HL-60 (cell line): ENCODE results near the gene FYN.

Experiments
- GABPA ChIP-seq: IDR thresholded peaks from 2 replicates; pipeline ENCODE4 v1.6.1; 2012; ENCODE audit warnings: low read depth
- TF ChIP-seq, protein P1 (sequence below): IDR thresholded peaks from one replicate; pipeline ENCODE4 v1.5.1; 2011; ENCODE audit warnings: low read length, control low read depth, inconsistent platforms; ENCODE audit not compliant: insufficient read depth

DNA sequence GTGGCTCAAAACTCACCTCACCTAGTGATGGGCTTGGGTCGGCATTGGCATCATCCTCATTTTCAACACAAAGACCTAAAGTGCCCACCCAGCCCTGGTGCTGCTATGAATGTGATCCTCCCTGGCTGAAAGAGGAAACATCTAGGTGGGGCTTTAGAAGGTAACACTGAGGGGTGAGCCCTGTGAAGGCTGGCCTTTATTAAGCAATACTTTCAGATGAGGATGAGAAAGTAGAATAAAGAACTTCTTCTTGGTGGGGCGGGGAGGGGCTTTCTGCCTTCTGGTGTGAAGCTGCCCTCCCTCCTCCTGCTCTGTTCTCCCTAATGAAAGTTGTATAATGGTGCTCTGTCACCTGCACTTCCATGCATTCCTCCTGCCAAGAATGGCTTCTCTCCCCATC, 134.6 kb downstream of the FYN start:
- TF ChIP-seq, protein P1, sequence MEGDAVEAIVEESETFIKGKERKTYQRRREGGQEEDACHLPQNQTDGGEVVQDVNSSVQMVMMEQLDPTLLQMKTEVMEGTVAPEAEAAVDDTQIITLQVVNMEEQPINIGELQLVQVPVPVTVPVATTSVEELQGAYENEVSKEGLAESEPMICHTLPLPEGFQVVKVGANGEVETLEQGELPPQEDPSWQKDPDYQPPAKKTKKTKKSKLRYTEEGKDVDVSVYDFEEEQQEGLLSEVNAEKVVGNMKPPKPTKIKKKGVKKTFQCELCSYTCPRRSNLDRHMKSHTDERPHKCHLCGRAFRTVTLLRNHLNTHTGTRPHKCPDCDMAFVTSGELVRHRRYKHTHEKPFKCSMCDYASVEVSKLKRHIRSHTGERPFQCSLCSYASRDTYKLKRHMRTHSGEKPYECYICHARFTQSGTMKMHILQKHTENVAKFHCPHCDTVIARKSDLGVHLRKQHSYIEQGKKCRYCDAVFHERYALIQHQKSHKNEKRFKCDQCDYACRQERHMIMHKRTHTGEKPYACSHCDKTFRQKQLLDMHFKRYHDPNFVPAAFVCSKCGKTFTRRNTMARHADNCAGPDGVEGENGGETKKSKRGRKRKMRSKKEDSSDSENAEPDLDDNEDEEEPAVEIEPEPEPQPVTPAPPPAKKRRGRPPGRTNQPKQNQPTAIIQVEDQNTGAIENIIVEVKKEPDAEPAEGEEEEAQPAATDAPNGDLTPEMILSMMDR: no peak
- TF ChIP-seq GABPA: no peak
